OCI-LY1 (cell line): ENCODE results near the gene BCKDHB.

Source experiments
- EZH2 ChIP-seq: fragments of 200-600 bp; sonication (generic), shearing (Covaris generic); IDR thresholded peaks from 2 replicates; pipeline ENCODE4 v1.8.0; 2017; ENCODE audit warnings: borderline replicate concordance, mixed run types, mild to moderate bottlenecking, antibody characterized with exemption, low read length, moderate library complexity, mixed read lengths
- TF ChIP-seq, protein P1 (sequence below): fragments of 200-600 bp; sonication (generic), shearing (Covaris generic); IDR thresholded peaks from 2 replicates; pipeline ENCODE4 v1.5.1; 2017; ENCODE audit warnings: mild to moderate bottlenecking, antibody characterized with exemption, low read length, moderate library complexity, mixed read lengths

DNA sequence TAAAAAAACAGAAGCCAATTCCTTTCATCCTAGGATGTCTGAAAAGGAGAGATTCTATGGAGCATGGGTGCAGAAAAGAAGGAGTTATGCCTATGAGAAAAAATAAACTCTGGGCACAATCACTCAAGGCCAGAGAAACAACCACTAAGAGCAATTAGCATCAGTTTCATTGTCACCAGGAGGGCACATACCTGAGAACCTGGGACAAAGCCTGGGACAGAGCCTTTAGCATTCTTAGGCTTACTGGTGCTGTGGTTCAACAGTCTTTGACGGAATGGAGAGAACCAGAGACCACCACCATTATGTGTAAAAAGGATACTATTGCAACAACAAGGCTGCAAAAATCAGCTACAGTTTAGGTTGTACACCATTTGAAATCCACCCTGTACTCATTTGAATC is 29.4 kb upstream of the BCKDHB start:
- TF ChIP-seq, protein P1, sequence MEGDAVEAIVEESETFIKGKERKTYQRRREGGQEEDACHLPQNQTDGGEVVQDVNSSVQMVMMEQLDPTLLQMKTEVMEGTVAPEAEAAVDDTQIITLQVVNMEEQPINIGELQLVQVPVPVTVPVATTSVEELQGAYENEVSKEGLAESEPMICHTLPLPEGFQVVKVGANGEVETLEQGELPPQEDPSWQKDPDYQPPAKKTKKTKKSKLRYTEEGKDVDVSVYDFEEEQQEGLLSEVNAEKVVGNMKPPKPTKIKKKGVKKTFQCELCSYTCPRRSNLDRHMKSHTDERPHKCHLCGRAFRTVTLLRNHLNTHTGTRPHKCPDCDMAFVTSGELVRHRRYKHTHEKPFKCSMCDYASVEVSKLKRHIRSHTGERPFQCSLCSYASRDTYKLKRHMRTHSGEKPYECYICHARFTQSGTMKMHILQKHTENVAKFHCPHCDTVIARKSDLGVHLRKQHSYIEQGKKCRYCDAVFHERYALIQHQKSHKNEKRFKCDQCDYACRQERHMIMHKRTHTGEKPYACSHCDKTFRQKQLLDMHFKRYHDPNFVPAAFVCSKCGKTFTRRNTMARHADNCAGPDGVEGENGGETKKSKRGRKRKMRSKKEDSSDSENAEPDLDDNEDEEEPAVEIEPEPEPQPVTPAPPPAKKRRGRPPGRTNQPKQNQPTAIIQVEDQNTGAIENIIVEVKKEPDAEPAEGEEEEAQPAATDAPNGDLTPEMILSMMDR: no peak
- TF ChIP-seq EZH2: no peak
